ENCODE results near the gene PLXNB1.

PLXNB1 gene

GRCh38 chr3:48369693-48370332 is 60.1 kb downstream of the PLXNB1 start:
- no peak for DNase-seq

- DNase-seq: peak in 2 of 3 experiments; percentile 17 to 40
These were observed 62.7 kb downstream of the PLXNB1 start for GRCh38 chr3:48367201-48367600.

- no peak for DNase-seq
These were observed 65.0 kb downstream of the PLXNB1 start for GRCh38 chr3:48364840-48365239.

GRCh38 chr3:48361928-48362327 is 68.0 kb downstream of the PLXNB1 start:
- no peak for DNase-seq

GRCh38 chr3:48356419-48356818 is 73.5 kb downstream of the PLXNB1 start:
- DNase-seq: no peak

GRCh38 chr3:48353987-48354386 is 75.9 kb downstream of the PLXNB1 start:
- DNase-seq: no peak
